ENCODE results near the gene DARS1. TPM values are rescaled to one million over a fixed set of nuclear protein-coding genes. Genes with fewer than 3 reads are reported as not detected.
A peak's percentile ranks its signal among the peaks of the same experiment; 100 is the strongest.

DARS1 gene
- total and polyA plus RNA-seq, 3 experiments from 2014 or later: 102 to 146 (median 143) TPM

DNA sequence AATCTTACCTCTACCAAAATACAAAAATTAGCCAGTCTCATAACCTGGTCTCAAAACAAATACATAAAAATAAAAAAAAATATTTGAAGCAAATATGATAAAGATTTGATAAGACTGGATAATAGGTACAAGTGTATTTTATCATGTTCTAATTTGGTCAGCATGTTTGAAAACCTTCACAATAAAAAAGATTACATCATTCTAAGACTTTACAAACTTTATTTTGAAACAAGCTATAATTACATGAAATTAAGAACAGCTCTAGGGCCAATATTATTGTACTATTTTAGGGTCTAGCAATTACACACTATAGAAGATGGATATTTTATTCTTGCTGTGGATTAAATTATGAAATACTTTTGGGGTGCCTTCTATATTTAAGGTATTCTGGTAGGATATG, 79.7 kb downstream of the DARS1 start:
- no peak overlapping the region for H3K27ac ChIP-seq (ENCODE audit: low read depth, low read length)
- peak overlapping the region in 1 of 8 donors; percentile 32 for H3K27ac Mint-ChIP-seq
- H3K4me1 Mint-ChIP-seq: no peaks in the 10 kb centered on the region
- H3K4me1 ChIP-seq (ENCODE audit: insufficient read depth, low read length): no peaks in the 10 kb centered on the region
- H3K4me3 Mint-ChIP-seq: no peak overlapping the region
- H3K27me3 Mint-ChIP-seq: no peaks in the 10 kb centered on the region
- H3K27me3 ChIP-seq (ENCODE audit: insufficient read depth, low read length, poor library complexity, severe bottlenecking): no peaks in the 10 kb centered on the region
- ChIA-PET POLR2A (no interaction called here), CTCF (interaction anchor here (1.2 kb wide), 1 partner anchor 479 kb away, joined by 4 read pairs; no protein-coding TSS in a partner anchor)
- H3K9me3 ChIP-seq (ENCODE audit: low read length): no peaks in the 10 kb centered on the region
- peaks cover 3 to 59% (median 30%) of the 10 kb centered on the region in 3 donors for H3K36me3 Mint-ChIP-seq
- no peak overlapping the region for H3K4me3 ChIP-seq (ENCODE audit: low read length)
- H3K36me3 ChIP-seq (ENCODE audit: insufficient read depth, low read length): peaks cover 15% of the 10 kb centered on the region
- no peak for DNase-seq
- H3K9me3 Mint-ChIP-seq: no peaks in the 10 kb centered on the region

DNA sequence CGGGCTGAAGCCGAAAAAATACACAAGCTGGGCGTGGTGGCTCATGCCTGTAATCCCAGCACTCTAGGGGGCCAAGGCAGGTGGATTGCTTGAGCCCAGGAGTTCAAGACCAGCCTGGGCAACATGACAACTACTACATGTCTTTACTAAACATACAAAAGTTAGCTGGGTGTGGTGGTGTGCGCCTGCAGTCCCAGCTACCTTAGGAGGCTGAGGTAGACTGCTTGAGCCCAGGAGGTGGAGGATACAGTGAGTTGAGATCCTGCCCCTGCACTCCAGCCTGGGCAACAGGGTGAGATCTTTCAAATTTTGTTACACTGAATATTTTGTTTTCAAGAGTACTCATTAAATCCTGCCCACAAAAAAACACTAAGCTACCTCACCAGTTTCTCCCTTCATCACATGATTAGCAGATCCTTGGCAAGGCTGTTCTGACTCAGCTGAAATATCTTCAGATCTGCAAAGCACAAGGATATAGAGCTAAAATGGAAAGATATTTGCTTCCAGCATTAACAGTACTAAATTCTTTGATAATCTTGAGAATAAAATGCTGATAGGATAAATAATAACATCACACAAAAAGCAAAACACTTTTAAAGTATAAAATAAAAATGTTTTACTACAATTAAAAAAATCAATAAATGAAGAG, 81.0 kb downstream of the DARS1 start:
- Histone ChIP-seq H3K4me1 (ENCODE audit: insufficient read depth, low read length) (no peaks in the 10 kb centered on the region), H3K4me3 (ENCODE audit: low read length) (no peak overlapping the region), H3K9me3 (ENCODE audit: low read length) (no peaks in the 10 kb centered on the region), H3K36me3 (ENCODE audit: insufficient read depth, low read length) (peaks cover 15% of the 10 kb centered on the region), H3K27ac (ENCODE audit: low read depth, low read length) (no peak overlapping the region), H3K27me3 (ENCODE audit: insufficient read depth, low read length, poor library complexity, severe bottlenecking) (no peaks in the 10 kb centered on the region)
- Mint-ChIP-seq H3K27ac (peak overlapping the region in 4 of 8 donors; percentile 19 to 51 (median 38)), H3K4me3 (no peak overlapping the region), H3K27me3 (no peaks in the 10 kb centered on the region), H3K9me3 (no peaks in the 10 kb centered on the region), H3K4me1 (no peaks in the 10 kb centered on the region), H3K36me3 (peaks cover 3 to 48% (median 25%) of the 10 kb centered on the region in 3 donors)
- no peak for DNase-seq
- CTCF ChIA-PET: interaction anchor here (1.5 kb wide), 1 partner anchor 480 kb away, joined by 7 read pairs; no protein-coding TSS in a partner anchor
- POLR2A ChIA-PET: no interaction called here

DNA sequence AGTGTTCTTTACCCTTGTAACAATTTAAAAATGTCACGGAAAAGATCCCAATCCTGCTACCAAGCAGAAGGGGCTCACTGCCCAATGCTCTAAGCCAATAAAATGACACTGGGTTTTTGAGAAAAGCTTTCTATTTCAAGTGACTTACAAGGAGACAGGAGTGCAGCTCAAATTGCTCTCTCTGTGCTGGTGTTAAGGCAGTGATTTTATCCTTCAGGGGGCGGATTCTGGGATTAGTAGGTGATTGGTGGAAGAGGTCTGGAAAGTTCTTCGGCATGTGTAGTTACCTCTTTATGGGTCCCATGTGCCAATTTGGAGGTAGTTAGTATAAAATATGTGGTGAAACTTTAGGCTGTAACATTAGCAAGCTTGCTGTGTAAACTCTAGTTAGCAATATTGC, 81.8 kb downstream of the DARS1 start:
- peaks cover 15% of the 10 kb centered on the region for H3K36me3 ChIP-seq (ENCODE audit: insufficient read depth, low read length)
- H3K9me3 ChIP-seq (ENCODE audit: low read length): no peaks in the 10 kb centered on the region
- no peak for DNase-seq
- Mint-ChIP-seq H3K27ac (peak overlapping the region in 1 of 8 donors; percentile 7), H3K9me3 (no peaks in the 10 kb centered on the region), H3K27me3 (no peaks in the 10 kb centered on the region), H3K36me3 (peaks cover under 1 to 41% (median 22%) of the 10 kb centered on the region in 3 donors), H3K4me1 (no peaks in the 10 kb centered on the region), H3K4me3 (no peak overlapping the region)
- H3K27ac ChIP-seq (ENCODE audit: low read depth, low read length): no peak overlapping the region
- H3K4me1 ChIP-seq (ENCODE audit: insufficient read depth, low read length): no peaks in the 10 kb centered on the region
- ChIA-PET CTCF (interaction anchor here (1.1 to 1.5 kb wide), 2 partner anchors 9 to 481 kb away, joined by 3 to 7 read pairs; no protein-coding TSS in a partner anchor), POLR2A (no interaction called here)
- H3K4me3 ChIP-seq (ENCODE audit: low read length): no peak overlapping the region
- no peaks in the 10 kb centered on the region for H3K27me3 ChIP-seq (ENCODE audit: insufficient read depth, low read length, poor library complexity, severe bottlenecking)

DNA sequence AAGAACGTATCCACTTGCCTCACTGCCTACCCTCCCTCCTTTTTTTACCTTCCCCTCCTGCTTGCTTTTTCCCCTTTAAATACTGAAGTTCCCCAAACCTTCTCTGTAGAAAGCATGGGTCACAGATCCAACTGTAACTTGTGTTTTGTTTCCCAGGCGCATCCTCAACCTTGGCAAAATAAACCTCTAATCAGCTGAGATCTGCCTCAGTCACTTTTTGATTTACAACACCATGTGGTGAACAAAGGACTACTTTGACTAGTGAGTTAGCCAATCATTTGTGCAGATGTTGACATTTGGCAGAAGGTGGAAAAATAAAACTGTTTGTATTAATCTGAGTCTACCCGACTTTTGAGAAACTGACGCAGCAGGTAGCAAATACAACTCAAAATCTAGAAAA, 85.9 kb downstream of the DARS1 start:
- Mint-ChIP-seq H3K36me3 (peaks cover 0 to 12% (median 3%) of the 10 kb centered on the region in 3 donors), H3K27ac (peak overlapping the region in 1 of 8 donors; percentile 32), H3K9me3 (no peaks in the 10 kb centered on the region), H3K27me3 (no peaks in the 10 kb centered on the region), H3K4me3 (no peak overlapping the region), H3K4me1 (no peaks in the 10 kb centered on the region)
- Histone ChIP-seq H3K9me3 (ENCODE audit: low read length) (no peaks in the 10 kb centered on the region), H3K27ac (ENCODE audit: low read depth, low read length) (no peak overlapping the region), H3K4me3 (ENCODE audit: low read length) (no peak overlapping the region), H3K27me3 (ENCODE audit: insufficient read depth, low read length, poor library complexity, severe bottlenecking) (no peaks in the 10 kb centered on the region), H3K36me3 (ENCODE audit: insufficient read depth, low read length) (no peaks in the 10 kb centered on the region), H3K4me1 (ENCODE audit: insufficient read depth, low read length) (no peaks in the 10 kb centered on the region)
- POLR2A ChIA-PET: no interaction called here
- CTCF ChIA-PET: no interaction called here
- DNase-seq: no peak

DNA sequence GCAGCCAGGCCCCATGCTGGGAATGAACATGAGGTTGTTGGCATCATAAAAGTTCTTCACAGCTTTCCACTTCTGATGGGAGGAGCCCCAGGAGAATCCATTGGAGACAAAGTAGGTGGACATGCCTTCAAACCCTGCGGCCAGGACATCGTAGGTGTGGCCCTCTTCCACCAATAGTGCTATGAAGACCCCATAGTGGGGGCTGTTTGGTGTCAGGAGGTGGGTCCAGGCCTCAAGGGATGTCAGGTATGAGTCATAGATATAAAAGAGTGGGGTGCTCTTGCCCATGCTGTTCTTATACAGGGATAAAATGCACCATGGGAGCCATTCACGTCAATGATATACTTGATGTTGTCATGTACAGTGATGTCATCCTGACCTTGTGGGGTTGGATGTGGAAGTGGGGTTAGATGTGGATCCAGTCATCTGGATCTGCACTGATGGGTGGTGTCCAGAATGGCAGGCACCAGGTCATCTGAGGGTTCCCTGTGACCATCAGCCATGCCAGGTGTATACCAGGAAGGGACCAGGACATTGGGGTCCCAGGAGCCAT, 87.1 kb downstream of the DARS1 start:
- H3K4me1 Mint-ChIP-seq: no peaks in the 10 kb centered on the region
- Histone ChIP-seq H3K27ac (ENCODE audit: low read depth, low read length) (no peak overlapping the region), H3K9me3 (ENCODE audit: low read length) (no peaks in the 10 kb centered on the region), H3K4me1 (ENCODE audit: insufficient read depth, low read length) (no peaks in the 10 kb centered on the region), H3K4me3 (ENCODE audit: low read length) (no peak overlapping the region), H3K36me3 (ENCODE audit: insufficient read depth, low read length) (no peaks in the 10 kb centered on the region), H3K27me3 (ENCODE audit: insufficient read depth, low read length, poor library complexity, severe bottlenecking) (no peaks in the 10 kb centered on the region)
- no peaks in the 10 kb centered on the region for H3K9me3 Mint-ChIP-seq
- H3K36me3 Mint-ChIP-seq: peaks cover 0 to 4% (median 3%) of the 10 kb centered on the region in 3 donors
- CTCF ChIA-PET: no interaction called here
- no peak overlapping the region for H3K4me3 Mint-ChIP-seq
- no peaks in the 10 kb centered on the region for H3K27me3 Mint-ChIP-seq
- H3K27ac Mint-ChIP-seq: no peak overlapping the region
- DNase-seq: no peak
- POLR2A ChIA-PET: no interaction called here

DNA sequence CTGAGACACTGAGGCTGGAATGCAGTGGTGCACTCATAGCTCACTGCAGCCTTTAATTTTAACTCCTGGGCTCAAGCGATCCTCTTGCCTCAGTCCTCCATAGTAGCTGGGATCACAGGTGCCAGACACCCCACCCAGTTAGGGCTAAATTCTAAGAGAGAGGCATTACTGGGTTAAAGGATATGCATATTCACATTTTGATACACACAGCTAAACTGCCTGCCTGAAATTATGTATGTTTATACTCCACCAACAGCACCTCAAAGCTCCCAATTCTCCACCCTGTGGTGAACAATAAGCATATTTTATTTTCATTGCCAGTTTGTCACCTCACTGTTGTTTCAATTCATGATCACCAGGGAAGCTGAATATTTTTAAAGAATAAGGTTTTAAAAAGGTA, 90.5 kb downstream of the DARS1 start:
- ChIA-PET CTCF (interaction anchor here (1.0 to 1.3 kb wide), 2 partner anchors 9 to 490 kb away, joined by 3 to 4 read pairs; no protein-coding TSS in a partner anchor), POLR2A (no interaction called here)
- Histone ChIP-seq H3K9me3 (ENCODE audit: low read length) (no peaks in the 10 kb centered on the region), H3K4me1 (ENCODE audit: insufficient read depth, low read length) (no peaks in the 10 kb centered on the region), H3K27ac (ENCODE audit: low read depth, low read length) (no peak overlapping the region), H3K4me3 (ENCODE audit: low read length) (no peak overlapping the region), H3K36me3 (ENCODE audit: insufficient read depth, low read length) (no peaks in the 10 kb centered on the region), H3K27me3 (ENCODE audit: insufficient read depth, low read length, poor library complexity, severe bottlenecking) (no peaks in the 10 kb centered on the region)
- peaks cover 0 to 2% (median 2%) of the 10 kb centered on the region in 3 donors for H3K36me3 Mint-ChIP-seq
- H3K4me3 Mint-ChIP-seq: no peak overlapping the region
- DNase-seq: no peak
- no peaks in the 10 kb centered on the region for H3K4me1 Mint-ChIP-seq
- H3K9me3 Mint-ChIP-seq: no peaks in the 10 kb centered on the region
- no peaks in the 10 kb centered on the region for H3K27me3 Mint-ChIP-seq
- no peak overlapping the region for H3K27ac Mint-ChIP-seq

DNA sequence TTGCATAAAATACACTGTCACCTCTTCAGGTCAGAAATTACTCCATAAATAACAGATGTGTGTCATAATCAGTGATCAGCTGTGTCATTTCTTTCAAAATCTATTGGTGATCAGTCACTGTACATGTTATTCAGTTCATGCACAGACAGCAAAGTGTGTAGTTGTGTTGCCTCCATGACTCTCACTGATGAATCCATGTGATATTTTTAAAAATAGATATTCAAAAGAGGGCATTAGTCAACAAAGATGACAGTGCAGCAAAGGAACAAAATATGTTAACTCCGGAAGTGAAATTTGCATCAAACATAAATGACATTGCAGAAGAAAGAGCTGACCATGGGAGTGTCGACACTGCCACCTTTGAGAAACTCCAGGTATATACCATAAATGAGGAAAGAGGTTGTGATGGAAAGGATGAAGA, 92.0 kb downstream of the DARS1 start:
- DNase-seq: no peak
- no peaks in the 10 kb centered on the region for H3K4me1 ChIP-seq (ENCODE audit: insufficient read depth, low read length)
- H3K27ac ChIP-seq (ENCODE audit: low read depth, low read length): no peak overlapping the region
- Mint-ChIP-seq H3K36me3 (peaks cover 0 to under 1% (median 0%) of the 10 kb centered on the region in 3 donors), H3K4me3 (no peak overlapping the region), H3K9me3 (peaks cover 0 to 2% (median 0%) of the 10 kb centered on the region in 5 donors), H3K27ac (no peak overlapping the region), H3K27me3 (peaks cover 0 to 3% of the 10 kb centered on the region in 2 donors), H3K4me1 (no peaks in the 10 kb centered on the region)
- POLR2A ChIA-PET: no interaction called here
- CTCF ChIA-PET: no interaction called here
- H3K36me3 ChIP-seq (ENCODE audit: insufficient read depth, low read length): no peaks in the 10 kb centered on the region
- H3K9me3 ChIP-seq (ENCODE audit: low read length): no peaks in the 10 kb centered on the region
- no peak overlapping the region for H3K4me3 ChIP-seq (ENCODE audit: low read length)
- no peaks in the 10 kb centered on the region for H3K27me3 ChIP-seq (ENCODE audit: insufficient read depth, low read length, poor library complexity, severe bottlenecking)

DNA sequence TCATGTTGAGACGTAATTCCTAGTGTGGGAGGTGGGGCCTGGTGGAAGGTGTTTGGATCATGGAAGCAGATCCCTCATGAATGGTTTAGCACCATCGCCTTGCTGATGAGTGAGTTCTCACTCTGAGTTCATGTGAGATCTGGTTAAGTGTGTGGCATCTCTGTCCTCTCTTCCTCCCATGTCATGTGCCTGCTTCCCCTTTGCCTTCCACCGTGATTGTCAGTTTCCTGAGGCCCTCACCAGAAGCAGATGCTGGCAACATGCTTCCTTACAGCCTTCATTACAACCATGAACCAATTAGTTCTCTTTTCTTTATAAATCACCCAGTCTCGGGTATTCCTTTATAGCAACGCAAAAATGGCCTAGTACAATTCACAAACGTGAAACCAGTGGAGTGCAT, 94.6 kb downstream of the DARS1 start:
- H3K27ac ChIP-seq (ENCODE audit: low read depth, low read length): no peak overlapping the region
- H3K4me3 Mint-ChIP-seq: no peak overlapping the region
- H3K27me3 ChIP-seq (ENCODE audit: insufficient read depth, low read length, poor library complexity, severe bottlenecking): no peaks in the 10 kb centered on the region
- H3K27me3 Mint-ChIP-seq: peaks cover 14 to 15% of the 10 kb centered on the region in 2 donors
- H3K27ac Mint-ChIP-seq: no peak overlapping the region
- ChIA-PET CTCF (no interaction called here), POLR2A (no interaction called here)
- H3K36me3 ChIP-seq (ENCODE audit: insufficient read depth, low read length): no peaks in the 10 kb centered on the region
- no peaks in the 10 kb centered on the region for H3K4me1 Mint-ChIP-seq
- H3K4me1 ChIP-seq (ENCODE audit: insufficient read depth, low read length): no peaks in the 10 kb centered on the region
- no peaks in the 10 kb centered on the region for H3K36me3 Mint-ChIP-seq
- H3K9me3 Mint-ChIP-seq: peaks cover 0 to 2% (median 0%) of the 10 kb centered on the region in 5 donors
- no peak for DNase-seq
- no peak overlapping the region for H3K4me3 ChIP-seq (ENCODE audit: low read length)
- no peaks in the 10 kb centered on the region for H3K9me3 ChIP-seq (ENCODE audit: low read length)

Data from CD8-positive, alpha-beta memory T cell (primary cell).